Activated CD4-positive, alpha-beta T cell treated with anti-CD3 and anti-CD28 coated beads, Interleukin-2, amount 50 U/mL, for 48 hours (primary cell): ENCODE measurements around the gene CNTNAP5.

Experiments used
- DNase-seq, 2 experiments: peaks; one replicate each; pipeline ENCODE4 v3.0.0-alpha.2; 2020

The CNTNAP5 gene

DNA sequence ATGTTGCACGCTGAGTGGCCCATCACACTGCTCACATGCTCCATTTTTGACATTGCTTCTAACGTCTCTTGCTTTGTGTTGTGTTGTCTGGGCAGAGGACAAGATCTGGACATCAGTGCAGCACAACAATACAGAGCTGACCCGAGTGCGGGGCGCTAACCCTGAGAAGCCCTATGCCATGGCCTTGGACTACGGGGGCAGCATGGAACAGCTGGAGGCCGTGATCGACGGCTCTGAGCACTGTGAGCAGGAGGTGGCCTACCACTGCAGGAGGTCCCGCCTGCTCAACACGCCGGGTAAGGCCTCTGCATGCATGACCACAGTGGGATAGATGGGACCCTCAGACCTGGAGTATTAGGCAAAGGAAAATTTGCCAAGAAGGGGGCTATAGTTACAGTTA is 622.6 kb downstream of the CNTNAP5 start:
- no peak for DNase-seq

DNA sequence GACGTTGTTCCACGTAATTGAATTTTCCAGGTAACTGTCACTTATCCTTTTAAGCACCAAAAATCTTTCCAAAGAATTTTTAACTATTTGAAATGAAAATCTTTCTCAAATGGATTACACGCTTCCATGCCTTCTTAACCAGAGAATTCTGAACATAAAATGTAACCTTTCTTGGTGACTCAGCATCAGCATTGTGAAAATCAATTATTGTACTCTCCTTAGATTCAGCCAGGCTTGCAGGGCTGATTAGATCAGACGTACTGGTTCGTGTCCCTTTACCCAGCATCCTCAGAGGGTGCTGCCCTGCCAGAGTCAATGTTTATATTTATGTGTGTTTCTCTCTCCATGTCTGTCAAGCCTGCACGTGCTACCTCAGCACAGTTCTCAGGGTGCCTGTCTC is 623.9 kb downstream of the CNTNAP5 start:
- no peak for DNase-seq

DNA sequence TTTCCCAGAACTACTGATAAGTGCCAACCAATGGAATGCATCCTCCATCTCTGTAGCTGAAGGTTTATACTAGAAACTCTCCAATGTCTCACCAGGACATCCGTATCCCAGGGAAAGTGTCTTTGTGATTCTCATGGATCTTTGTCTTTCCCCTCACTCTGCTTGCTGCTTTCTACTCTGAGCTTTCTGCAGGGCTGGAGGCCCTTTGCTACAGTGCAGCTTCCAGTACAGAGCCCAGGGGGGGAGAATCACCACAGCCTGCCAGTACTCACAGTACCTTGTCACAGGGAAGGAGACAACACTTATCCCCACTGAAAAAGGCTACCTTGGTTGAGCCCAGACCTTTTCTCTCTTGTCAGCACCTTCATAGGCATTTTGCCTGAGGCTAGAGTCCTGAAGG is 627.0 kb downstream of the CNTNAP5 start:
- no peak for DNase-seq

DNA sequence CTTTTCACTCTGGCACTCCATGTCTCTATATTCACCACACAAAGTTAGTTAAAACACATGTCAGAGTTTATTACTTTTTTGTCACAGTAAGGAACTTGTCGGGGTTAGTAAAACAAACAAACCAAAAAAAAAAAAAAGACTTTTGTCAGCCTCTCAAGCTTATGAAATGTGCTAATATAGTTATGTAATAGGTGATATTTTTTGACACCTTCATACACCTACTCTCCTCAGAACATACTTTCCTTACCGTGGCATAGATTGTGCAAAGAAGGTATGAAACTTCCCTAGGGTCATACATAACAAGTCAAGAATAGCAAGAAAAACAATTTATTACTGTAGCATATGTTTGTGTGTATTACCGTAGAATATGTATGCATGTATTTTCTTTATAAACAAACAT is 633.3 kb downstream of the CNTNAP5 start:
- no peak for DNase-seq

DNA sequence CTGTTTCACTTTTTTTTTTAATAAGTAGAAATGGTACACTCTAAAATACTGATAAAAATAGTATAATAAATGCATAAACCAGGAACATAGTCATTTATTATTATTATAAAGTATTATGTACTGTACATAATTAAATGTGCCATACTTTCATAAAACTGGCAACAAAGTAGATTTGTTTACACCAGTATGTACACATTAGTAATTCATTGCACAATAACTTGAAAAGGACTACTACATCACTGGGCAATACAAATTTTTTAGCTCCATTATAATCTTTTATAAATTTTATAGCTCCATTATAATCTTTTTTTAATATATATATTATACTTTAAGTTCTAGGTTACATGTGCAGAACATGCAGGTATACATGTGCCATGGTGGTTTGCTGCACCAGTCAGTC is 636.5 kb downstream of the CNTNAP5 start:
- no peak for DNase-seq

DNA sequence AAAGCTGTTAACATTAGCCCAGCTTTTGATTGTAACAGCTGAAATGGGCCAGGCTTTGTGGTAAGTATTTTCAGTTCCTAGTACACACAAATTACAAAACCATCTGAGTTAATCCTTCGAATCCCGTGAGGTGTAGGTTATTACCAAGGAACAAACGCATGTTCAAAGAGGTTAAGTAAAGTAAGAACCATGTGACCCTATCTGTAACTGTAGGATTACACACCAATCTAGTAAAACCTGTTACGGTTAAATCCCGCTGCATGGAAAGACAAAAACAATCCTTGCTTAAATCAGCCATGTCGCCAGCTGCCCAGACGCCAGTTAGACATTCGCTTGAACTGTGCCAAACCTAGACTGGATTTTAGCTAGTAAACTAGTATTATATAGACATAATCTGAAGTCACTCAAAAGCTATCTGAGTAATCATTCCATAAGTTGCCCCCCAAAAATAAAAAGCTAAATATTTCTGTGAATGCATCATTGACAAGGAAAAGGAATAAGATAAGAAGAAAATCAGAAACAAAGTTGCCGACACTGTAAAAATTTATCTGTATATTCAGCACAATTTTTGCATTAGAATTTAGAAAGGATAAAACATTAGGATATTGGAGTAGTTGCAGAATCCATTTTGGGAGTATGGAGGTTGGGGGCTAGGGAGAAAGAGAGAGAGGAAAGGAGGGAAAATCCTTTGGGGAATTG is 638.0 kb downstream of the CNTNAP5 start:
- DNase-seq = no peak

DNA sequence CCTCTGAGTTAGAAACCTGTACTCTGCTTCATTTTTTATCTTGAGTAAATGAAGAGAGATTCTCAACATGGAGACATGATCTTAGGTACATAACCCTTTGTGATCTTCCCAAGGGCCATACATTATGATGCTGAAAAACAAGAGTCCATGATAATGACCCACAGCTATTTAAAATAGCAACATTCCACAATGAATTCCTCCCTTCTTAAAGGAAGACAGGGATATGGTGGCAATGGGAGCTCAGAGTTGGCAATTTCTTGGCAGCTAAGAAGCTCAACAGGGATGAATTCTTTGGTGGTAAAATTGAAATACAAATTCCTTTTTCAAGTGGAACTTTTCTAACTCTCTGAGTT is 638.5 kb downstream of the CNTNAP5 start:
- no peak for DNase-seq

DNA sequence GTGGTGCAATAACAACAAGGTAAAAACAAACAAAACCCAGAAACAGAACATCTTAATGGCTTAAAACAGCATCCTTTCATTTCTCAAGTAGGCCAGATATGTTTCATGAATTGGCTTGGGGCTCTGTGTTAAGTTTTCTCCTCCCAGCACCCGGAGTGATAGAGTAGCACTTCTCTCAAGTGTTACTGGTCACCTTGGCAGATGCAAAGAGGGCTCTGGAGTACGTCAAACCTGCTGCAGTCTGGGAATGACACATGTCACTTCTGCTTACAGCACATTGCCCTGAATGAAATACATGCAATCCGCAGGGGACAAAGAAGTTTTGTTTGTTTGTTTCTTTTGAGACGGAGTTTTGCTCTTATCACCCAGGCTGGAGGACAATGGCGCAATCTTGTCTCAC is 639.3 kb downstream of the CNTNAP5 start:
- no peak for DNase-seq

DNA sequence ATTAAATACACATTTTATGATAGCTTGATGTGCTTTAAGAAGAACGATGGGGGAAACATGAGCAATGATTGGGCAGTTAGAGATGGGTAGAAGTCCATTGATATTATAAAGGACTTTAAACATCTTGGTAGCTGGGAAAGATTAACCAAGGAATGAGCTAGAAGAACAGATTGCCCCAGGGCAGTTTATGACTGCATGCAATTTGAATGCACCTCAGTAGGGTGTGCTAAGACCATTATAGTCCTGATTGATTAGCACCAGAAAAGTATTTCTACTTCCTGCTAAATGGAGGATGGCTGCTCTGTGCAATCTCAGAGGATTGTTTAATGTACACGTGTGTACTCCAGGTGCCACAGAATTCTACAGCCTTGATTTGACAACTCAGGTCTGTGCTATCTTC is 641.9 kb downstream of the CNTNAP5 start:
- DNase-seq = no peak

DNA sequence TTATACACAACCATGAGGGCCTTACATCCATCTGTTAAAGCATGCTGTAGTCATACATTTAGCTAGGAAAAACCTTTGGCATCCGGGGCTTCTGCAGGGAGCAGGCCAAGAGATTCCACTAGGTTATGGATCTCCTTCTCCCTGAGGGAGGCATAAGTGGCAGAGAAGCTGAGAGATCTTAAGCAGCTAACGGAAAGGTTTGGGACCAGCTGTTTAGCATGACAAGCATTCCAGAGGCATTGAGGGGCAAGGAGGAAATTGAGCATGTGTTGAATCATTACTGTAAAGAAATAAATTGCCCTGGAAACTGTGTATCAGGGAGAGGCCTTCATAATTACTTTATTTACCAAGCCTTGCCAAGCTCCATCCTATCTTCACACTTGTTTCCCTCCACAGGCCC is 643.1 kb downstream of the CNTNAP5 start:
- no peak for DNase-seq

DNA sequence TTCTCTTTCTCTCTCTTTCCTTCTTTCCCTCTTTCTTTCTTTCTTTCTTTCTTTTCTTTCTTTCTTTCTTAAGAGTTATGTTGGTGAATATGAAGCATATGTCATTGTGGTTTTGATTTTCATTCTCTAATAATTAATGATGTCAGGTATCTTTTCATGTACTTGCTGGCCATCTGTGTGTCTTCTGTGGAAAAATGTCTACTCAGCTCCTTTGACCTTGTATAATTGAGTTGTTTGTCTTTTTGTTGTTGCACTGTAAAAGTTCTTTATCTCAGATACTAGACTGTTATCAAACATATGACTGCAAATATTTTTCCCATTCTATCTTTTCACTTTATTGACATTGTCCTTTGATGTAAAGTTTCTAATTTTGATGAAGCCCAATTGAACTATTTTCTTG is 645.1 kb downstream of the CNTNAP5 start:
- no peak for DNase-seq

DNA sequence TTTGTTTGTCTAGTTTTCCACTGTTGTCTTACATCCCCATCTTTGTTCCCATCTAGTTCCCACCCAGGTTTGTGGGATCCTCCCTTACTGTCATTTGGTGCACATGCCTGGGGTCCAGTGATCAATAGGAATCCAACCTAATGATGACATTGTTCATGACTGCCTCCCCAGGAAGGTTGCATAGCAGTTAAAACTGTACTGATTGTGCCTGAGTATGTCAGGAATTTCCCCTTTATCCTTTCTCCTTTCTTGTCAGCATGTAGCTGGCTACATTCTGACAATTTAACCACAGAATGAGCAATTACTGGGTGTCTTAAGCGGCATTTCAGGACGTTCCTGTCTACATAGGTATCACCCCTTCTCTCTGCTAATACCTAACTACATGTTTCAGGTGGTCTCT is 653.0 kb downstream of the CNTNAP5 start:
- DNase-seq = no peak

DNA sequence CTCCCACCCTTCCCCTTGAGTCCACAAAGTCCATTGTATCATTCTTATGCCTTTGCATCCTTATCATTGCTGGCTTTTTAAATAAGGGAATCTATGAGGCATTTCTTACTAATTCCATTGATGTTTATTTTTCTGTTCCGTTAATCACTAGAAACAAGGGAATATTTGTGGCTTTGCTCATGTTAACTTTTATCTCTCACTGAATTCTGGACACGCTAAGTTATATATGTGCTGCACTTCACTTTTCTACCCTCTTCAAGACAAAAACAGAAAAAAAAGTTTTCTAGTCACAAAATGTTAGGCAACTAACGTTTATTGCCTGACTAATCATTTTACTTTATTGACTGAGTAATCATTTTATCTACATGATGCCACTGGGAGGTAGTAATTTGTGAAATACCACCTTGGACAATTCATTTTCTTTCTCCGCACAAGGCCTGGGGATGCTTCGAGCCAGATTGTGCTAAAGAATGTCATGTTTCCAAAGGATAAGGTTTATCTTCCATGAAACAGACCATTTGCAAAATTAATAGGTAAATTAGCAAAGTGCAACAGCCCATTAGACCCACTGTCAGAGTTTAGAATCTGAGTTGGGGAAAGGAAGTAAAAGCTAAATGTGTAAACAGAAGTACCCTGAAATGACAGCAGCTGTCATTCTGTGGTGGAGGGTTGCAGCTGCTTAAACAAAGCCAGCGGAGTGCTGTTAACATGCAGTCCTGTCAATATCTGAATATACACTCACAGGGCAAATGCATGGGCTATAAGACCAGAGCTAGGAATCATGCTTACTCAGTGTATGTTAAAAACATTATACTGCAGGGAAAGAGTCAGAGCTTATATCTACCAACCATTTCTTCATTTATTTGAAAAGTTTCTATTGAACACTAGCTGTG is 658.7 kb downstream of the CNTNAP5 start:
- no peak for DNase-seq

DNA sequence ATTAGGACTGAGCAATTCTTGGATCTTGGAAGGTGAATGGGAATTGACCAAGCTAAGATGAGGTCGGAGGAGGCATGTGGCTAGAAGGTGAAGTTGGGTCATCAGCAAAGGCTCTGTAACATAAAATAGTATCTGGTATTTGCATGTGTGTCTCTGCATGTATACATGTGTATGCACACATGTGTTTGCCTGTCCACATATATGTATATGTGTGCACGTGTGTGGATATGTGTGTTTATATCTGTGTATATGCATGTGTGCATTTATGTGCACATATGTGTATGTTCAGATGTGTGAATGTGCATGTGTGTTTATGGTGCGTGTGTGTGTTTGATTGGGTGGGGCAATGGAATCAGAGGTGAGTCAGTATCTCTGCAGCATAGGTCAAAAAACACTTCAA is 664.3 kb downstream of the CNTNAP5 start:
- no peak for DNase-seq

DNA sequence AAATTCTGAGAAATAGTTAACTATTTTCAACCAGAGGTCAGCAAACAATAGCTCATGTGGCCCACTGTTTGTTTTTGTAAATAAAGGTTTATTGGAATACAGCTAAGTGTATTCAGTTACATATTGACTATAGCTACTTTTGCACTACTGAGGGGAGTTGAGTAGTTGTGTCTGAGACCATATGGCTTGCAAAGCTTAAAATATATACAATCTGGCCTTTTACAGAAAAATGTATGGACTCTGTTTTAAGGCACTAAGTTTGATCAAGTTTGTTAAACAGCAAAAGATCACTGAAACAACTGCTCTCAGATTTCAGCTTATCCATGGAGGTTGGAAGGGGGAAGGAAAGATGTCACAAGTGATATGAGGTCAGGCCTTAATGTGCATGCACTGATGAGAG is 667.1 kb downstream of the CNTNAP5 start:
- no peak for DNase-seq

DNA sequence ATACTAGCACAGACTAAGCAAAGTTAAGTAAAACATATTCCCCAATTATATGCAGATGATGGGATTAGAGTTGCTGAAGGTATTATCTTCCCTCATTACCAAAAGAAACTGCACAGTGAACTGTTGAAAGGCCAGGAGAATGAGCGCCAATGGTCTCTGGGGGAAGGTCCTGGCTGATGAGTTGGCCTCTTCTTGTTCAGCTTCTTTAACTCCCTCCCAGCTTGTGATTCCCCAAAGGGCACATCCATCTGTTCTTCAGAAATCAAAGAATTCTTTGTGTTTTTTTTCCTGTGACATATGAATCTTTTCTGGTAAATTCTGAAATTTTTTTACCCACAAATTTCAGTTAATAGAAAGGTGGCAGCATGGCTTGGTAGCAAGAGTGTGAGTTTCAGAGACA is 667.6 kb downstream of the CNTNAP5 start:
- DNase-seq = no peak

DNA sequence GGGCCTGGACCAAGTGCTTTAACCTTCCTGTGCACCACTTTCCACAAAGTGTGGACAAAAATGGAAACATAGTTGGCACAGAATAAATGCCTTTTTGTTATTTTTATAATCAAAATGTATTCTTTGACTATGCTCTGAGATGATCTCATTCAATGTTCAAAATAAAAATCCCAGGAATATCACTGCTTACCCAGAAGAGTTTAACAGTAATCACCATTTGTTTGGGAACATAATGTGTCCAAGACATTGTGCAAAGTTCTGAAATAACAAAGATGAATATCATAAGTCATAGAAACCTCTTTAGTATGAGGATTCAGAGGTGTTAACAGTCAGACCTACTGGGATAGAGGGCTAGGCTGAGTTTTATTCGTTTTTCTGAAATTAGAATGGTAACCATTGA is 668.1 kb downstream of the CNTNAP5 start:
- DNase-seq = no peak

DNA sequence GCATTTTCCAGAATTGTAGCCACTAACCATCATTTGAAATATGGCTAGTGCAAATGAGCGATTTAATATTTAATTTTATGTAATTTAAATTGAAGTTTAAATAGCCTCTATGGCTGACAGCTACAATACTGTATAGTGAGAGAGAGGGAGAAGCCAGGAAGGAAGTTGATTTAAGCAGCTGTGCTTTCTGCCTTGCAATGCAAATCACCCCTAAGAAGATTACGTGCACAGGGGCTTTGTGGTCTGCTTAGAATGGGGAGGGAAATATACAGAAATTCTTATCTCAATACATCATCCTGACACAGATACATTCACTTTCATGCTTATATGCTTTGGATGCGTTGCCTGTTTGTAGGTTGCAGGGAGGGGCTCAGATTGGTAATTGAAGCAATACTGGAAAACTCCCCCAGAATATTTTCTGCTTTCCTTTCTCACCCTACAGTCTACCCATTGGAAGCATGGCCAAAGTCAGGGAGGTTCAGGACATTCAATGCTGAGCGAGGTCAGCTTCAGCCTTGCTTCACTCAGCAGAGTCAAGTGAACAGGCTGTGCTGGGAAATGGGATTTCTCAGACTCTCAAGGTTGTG is 674.0 kb downstream of the CNTNAP5 start:
- no peak for DNase-seq

DNA sequence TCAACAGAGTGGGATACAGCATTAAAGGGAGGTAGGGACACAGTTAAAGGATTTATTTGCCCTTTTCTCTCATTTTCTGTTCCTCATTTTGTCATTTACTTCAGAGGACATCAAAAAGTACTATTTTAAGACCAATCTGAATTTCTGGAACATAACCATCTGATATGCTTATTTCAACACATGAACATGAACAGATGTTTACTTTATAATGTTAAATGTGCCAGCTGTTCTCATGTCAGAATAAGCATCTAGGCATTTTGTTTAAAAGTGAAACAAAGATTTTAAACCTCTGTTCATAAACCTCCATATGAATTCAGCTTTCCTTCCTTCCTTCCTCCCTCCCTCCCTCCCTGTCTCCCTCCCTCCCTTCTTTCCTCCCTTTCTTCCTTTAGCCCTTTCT is 677.7 kb downstream of the CNTNAP5 start:
- no peak for DNase-seq

DNA sequence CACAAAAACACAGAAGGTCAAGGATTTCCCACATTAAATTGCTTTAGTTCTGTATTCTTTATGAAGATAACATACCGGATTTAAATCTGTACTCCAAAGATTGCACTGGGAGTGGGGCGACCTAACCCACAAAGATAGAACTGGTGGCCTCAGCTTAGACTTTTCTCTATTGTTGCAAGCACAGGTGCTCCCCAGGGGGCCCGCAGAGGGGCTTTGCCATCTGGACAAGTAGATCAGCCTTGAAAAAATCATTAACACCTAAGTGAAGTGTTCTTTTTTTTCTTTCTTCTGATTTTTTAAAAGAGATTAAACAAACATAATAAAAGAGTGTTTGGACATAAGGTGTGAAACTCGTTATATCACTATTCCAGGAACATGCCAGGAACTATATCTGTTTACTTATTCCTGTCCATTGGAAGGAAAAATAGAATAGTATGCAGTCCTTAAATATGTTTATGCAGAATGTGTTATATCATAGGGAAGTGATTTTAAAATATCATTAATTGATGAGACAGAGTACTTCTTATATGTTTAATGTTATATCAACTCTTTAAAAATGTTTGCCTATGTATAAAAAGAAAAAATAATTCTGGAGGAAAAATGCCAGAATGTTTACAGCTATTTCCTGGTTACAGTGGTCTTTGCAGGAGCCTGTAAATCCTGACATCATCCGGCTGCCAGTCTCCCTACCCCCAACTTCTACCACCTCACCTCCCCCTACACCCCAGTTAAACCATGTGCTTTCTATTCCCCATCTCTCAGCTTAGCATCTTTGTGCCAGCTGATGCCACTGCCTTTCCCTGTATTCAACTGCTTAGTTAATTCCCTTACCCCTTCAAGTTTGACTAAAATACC is 679.2 kb downstream of the CNTNAP5 start:
- DNase-seq = no peak

DNA sequence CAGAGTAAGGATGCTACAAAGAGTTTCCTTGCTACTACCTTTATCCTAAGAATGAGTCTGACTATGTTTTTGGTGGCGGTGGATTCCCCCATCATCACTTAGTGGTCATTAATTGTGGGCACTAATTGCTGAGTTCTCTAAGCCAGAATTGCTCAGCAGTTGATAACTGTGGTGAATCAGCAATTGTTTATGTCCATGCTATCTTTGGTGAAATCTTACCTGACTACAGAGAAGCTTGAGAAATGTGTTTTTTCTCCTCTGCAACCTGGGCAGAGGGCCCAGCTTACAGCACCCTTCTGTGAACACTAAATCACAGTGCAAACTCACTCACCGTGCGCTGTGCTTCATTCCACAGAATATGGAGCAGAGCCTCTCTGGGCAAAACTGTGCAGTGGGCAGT is 683.6 kb downstream of the CNTNAP5 start:
- no peak for DNase-seq

DNA sequence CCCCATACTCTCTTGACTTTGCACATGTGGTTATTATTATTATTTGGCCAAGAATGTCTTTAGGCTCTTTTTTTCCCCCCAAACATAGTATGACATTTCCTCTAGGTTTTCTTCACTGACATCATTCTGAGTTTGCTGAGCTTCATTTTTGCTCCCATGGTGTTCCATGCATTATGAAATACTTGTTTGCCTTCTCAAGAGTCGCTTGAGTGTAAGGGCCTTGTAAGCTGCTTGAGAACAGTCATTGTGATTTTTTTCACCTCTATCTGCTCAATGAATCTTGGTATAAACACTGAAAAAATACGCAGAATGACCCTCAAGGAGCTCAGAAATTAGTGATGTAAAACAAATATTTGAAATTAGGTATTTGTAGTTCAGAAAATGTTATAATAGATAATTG is 688.9 kb downstream of the CNTNAP5 start:
- no peak for DNase-seq

DNA sequence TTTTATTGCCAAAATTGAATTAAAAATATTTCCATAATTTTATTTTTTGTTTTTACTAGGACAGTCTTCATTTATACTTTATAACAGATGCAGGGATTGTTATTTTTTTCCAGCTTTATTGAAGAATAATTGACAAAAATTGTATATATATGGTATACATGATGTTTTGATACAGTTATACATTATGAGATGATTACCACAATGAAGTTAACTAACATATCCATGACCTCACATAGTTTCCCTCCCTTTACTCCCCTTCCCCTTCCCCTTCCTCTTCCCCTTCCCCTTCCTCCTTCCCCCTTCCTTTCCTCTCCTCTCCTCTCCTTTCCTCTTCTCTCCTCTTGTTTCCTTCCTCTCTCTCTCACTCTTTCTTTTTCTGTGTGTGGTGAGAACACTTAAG is 700.1 kb downstream of the CNTNAP5 start:
- DNase-seq = no peak
